CD4-positive, alpha-beta T cell (primary cell): ENCODE measurements around the gene CCNE1. TPM values are rescaled to one million over a fixed set of nuclear protein-coding genes. Genes with fewer than 3 reads are reported as not detected.

ENCODE experiments used
- ATAC-seq: fragments of 200-7000 bp; cut with Tn5 transposase; one replicate; pipeline ENCODE4 v1.10.0; 2022; ENCODE audit warnings: mild to moderate bottlenecking; ENCODE audit not compliant: poor library complexity
- CTCF ChIA-PET: fragments of 350-600 bp; sonication (Branson Sonifier 250); formaldehyde crosslinking; loops from one replicate; lab custom pipeline; 2021; ENCODE audit warnings: antibody characterized with exemption, inconsistent platforms; lab: Charles Lee
- POLR2A ChIA-PET: fragments of 350-600 bp; sonication (Branson Sonifier 250); formaldehyde crosslinking; loops from one replicate; lab custom pipeline; 2021; ENCODE audit warnings: antibody characterized with exemption, inconsistent platforms; lab: Charles Lee
- DNase-seq, 14 experiments: peaks; one replicate each; pipeline ENCODE4 v3.0.0-alpha.2; 2013 to 2020; ENCODE audit warnings: mixed read lengths in 2 of 14
- H3K27ac ChIP-seq, 2 donors: one replicate each; pipeline versions ENCODE4 v1.5.1 to v1.7.0; 2013; ENCODE audit warnings: low read length in 2 of 2, low read depth in 1 of 2, mild to moderate bottlenecking in 1 of 2
- H3K27me3 ChIP-seq, 2 experiments: 1 replicate in 1 of 2; 2 replicates in 1 of 2; pipeline versions ENCODE4 v1.6.1 to v1.7.0; 2013; ENCODE audit warnings: low read length in 2 of 2, control low read depth in 1 of 2, mild to moderate bottlenecking in 1 of 2, moderate library complexity in 1 of 2; ENCODE audit not compliant: insufficient read depth in 2 of 2, control insufficient read depth in 1 of 2
- H3K36me3 ChIP-seq: one replicate; pipeline ENCODE4 v1.6.1; 2013; ENCODE audit warnings: low read length, control low read depth; ENCODE audit not compliant: insufficient read depth
- H3K4me1 ChIP-seq: one replicate; pipeline ENCODE4 v1.6.1; 2013; ENCODE audit warnings: low read length, control low read depth; ENCODE audit not compliant: insufficient read depth
- H3K4me3 ChIP-seq: one replicate; pipeline ENCODE4 v1.5.1; 2013; ENCODE audit warnings: mild to moderate bottlenecking, low read length, moderate library complexity
- H3K9me3 ChIP-seq, 2 experiments: 1 replicate in 1 of 2; 2 replicates in 1 of 2; pipeline versions ENCODE4 v1.6.1 to v1.7.0; 2013; ENCODE audit warnings: low read length in 2 of 2, mild to moderate bottlenecking in 2 of 2, control low read depth in 1 of 2, moderate library complexity in 1 of 2; ENCODE audit not compliant: control insufficient read depth in 1 of 2, insufficient read depth in 1 of 2
- H3K27ac Mint-ChIP-seq: one replicate; pipeline ENCODE4 v1.8.0; 2020; ENCODE audit warnings: mixed read lengths
- H3K27me3 Mint-ChIP-seq: one replicate; pipeline ENCODE4 v1.8.0; 2021; ENCODE audit warnings: mixed read lengths
- H3K36me3 Mint-ChIP-seq: one replicate; pipeline ENCODE4 v1.8.0; 2021; ENCODE audit warnings: low read depth, mixed read lengths
- H3K4me1 Mint-ChIP-seq: one replicate; pipeline ENCODE4 v1.8.0; 2021; ENCODE audit warnings: low read depth, mixed read lengths
- H3K4me3 Mint-ChIP-seq: one replicate; pipeline ENCODE4 v1.8.0; 2020; ENCODE audit warnings: mild to moderate bottlenecking, mixed read lengths
- H3K9me3 Mint-ChIP-seq: one replicate; pipeline ENCODE4 v1.8.0; 2020; ENCODE audit warnings: mixed read lengths
- intact Hi-C, 2 experiments: fragments of 100-400 bp; cut with DNase I in 1 of 2; cut with micrococcal nuclease in 1 of 2; formaldehyde crosslinking; loops; one replicate each; pipeline versions ENCODE4 v1.15.1 to v1.9.0; 2023 to 2025; cut with DNase I, micrococcal nuclease
- total RNA-seq, 174 experiments: library from RNA in 2 of 174; stranded (reverse) in 2 of 174; gene quantifications; one replicate each; pipeline ENCODE4 v1.2.3 and lab custom pipeline; 2021 to 2026
- TF ChIP-seq, protein P1 (sequence below): fragments of 200-600 bp; IDR thresholded peaks from one replicate; pipeline ENCODE4 v1.8.0; 2022; ENCODE audit warnings: antibody characterized with exemption, mild to moderate bottlenecking

The CCNE1 gene
- total RNA-seq, 2 experiments from 2014 or later, result 4.9 to 5.6 TPM

DNA sequence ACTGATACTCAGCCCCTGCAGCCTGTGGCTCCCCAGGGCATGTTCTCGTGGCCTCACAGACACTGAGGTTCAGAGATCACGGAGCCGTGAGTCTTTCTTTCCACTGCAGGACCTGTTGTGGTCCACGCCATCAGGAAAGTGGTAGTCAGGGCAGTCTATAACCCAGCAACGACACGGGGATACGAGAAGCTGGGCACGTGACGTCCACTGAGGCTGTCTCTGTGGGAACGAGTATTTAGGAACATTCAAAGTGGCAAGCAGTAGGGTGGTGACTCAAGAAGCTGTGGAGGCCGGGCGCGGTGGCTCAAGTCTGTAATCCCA lies 29.6 kb upstream of the CCNE1 start:
- ChIA-PET CTCF (no interaction called here), POLR2A (no interaction called here)
- intact Hi-C loops, result no loop called here

DNA sequence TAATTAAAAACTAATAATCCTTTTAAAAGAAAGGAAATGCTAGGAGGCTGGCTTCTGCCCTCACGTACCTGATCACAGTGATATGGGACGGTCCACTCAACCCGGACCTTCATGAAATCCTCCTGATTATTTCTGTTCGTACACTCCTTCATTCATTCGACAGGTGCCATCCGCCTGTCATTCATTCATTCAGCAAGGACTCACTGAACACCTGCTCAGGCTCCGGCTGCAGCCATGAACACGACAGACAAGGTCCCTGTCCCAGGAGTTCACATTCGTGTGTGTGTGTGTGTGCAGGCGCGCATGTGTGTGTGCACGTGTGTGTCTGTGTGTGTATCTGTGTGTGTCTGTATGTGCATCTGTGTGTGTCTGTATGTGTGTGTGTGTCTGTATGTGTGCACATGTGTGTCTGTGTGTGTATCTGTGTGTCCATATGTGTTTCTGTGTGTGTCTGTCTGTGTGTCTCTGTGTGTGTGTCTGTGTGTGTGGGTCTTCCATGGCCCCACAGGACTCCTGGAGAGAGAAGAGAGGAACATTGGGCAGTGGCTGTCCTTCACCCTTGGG lies 28.1 kb upstream of the CCNE1 start:
- no peak overlapping the region for H3K4me3 ChIP-seq
- H3K4me1 ChIP-seq, result no peaks in the 10 kb centered on the region
- no peak overlapping the region for H3K27ac ChIP-seq
- POLR2A ChIA-PET, result no interaction called here
- Mint-ChIP-seq H3K27me3 (no peaks in the 10 kb centered on the region), H3K4me3 (no peak overlapping the region), H3K9me3 (peaks cover 2% of the 10 kb centered on the region), H3K27ac (no peak overlapping the region), H3K36me3 (no peaks in the 10 kb centered on the region), H3K4me1 (no peaks in the 10 kb centered on the region)
- H3K36me3 ChIP-seq, result no peaks in the 10 kb centered on the region
- TF ChIP-seq, protein P1, sequence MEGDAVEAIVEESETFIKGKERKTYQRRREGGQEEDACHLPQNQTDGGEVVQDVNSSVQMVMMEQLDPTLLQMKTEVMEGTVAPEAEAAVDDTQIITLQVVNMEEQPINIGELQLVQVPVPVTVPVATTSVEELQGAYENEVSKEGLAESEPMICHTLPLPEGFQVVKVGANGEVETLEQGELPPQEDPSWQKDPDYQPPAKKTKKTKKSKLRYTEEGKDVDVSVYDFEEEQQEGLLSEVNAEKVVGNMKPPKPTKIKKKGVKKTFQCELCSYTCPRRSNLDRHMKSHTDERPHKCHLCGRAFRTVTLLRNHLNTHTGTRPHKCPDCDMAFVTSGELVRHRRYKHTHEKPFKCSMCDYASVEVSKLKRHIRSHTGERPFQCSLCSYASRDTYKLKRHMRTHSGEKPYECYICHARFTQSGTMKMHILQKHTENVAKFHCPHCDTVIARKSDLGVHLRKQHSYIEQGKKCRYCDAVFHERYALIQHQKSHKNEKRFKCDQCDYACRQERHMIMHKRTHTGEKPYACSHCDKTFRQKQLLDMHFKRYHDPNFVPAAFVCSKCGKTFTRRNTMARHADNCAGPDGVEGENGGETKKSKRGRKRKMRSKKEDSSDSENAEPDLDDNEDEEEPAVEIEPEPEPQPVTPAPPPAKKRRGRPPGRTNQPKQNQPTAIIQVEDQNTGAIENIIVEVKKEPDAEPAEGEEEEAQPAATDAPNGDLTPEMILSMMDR, result no peak
- ATAC-seq, result no peak
- CTCF ChIA-PET, result no interaction called here
- intact Hi-C loops, result no loop called here
- no peak for DNase-seq
- H3K9me3 ChIP-seq, result peaks cover 0 to 4% of the 10 kb centered on the region in 2 experiments
- no peaks in the 10 kb centered on the region for H3K27me3 ChIP-seq

More for the DNA sequence above, 29.6 kb upstream of the CCNE1 start:
- Mint-ChIP-seq H3K4me3 (no peak overlapping the region), H3K36me3 (no peaks in the 10 kb centered on the region), H3K4me1 (no peaks in the 10 kb centered on the region), H3K27me3 (no peaks in the 10 kb centered on the region), H3K9me3 (no peaks in the 10 kb centered on the region), H3K27ac (no peak overlapping the region)
- TF ChIP-seq, protein P1, result no peak
- DNase-seq (no peak), ATAC-seq (no peak)
- Histone ChIP-seq H3K9me3 (peaks cover 0 to 4% of the 10 kb centered on the region in 2 experiments), H3K27ac (no peak overlapping the region), H3K4me3 (no peak overlapping the region), H3K4me1 (no peaks in the 10 kb centered on the region), H3K36me3 (no peaks in the 10 kb centered on the region), H3K27me3 (no peaks in the 10 kb centered on the region)

- Mint-ChIP-seq H3K4me1 (no peaks in the 10 kb centered on the region), H3K4me3 (no peak overlapping the region), H3K9me3 (peaks cover 2% of the 10 kb centered on the region), H3K36me3 (no peaks in the 10 kb centered on the region), H3K27me3 (no peaks in the 10 kb centered on the region), H3K27ac (no peak overlapping the region)
- Histone ChIP-seq H3K27ac (no peak overlapping the region), H3K36me3 (no peaks in the 10 kb centered on the region), H3K9me3 (peaks cover 0 to 4% of the 10 kb centered on the region in 2 experiments), H3K27me3 (no peaks in the 10 kb centered on the region), H3K4me3 (no peak overlapping the region), H3K4me1 (no peaks in the 10 kb centered on the region)
- DNase-seq (no peak), ATAC-seq (no peak)
- ChIA-PET POLR2A (no interaction called here), CTCF (no interaction called here)
- intact Hi-C loops, result no loop called here
- TF ChIP-seq, protein P1, result no peak
These were observed 27.1 kb upstream of the CCNE1 start for GRCh38 chr19:29784598-29785223.
